ENCODE results near the gene PLEKHB1.

The PLEKHB1 gene

GRCh38 chr11:73648121-73648520 lies 1.7 kb downstream of the PLEKHB1 start:
- Histone ChIP-seq H4K8ac (ENCODE audit: low read depth, low read length) (no peak overlapping the region), H3K36me3 (ENCODE audit: control insufficient read depth in 1 of 2, insufficient read depth in 2 of 2, low read length in 2 of 2) (no peaks in the 10 kb centered on the region), H3K9me3 (ENCODE audit: insufficient read depth, low read depth, low read length) (no peaks in the 10 kb centered on the region), H3K14ac (ENCODE audit: low read length) (no peak overlapping the region), H3K27ac (ENCODE audit: low read depth, low read length) (no peak overlapping the region), H2BK120ac (ENCODE audit: insufficient read depth, low read length, poor library complexity) (no peak overlapping the region), H3K79me2 (ENCODE audit: control insufficient read depth, insufficient read depth, low read length, poor library complexity) (no peaks in the 10 kb centered on the region), H4K91ac (ENCODE audit: low read depth, low read length) (no peak overlapping the region), H2BK5ac (ENCODE audit: low read depth, low read length, poor library complexity) (no peak overlapping the region), H3K27me3 (ENCODE audit: insufficient read depth, low read length) (peaks cover 12% of the 10 kb centered on the region), H3K18ac (ENCODE audit: low read length) (no peak overlapping the region), H3K9ac (ENCODE audit: low read length) (no peak overlapping the region), H2AK5ac (ENCODE audit: low read length) (no peak overlapping the region), H3K4ac (ENCODE audit: low read depth, low read length) (no peak overlapping the region), H3K23ac (ENCODE audit: low read length) (no peak overlapping the region), H4K12ac (ENCODE audit: low read depth, low read length) (no peak overlapping the region), H2AFZ (ENCODE audit: insufficient read depth, low read length, poor library complexity) (no peak overlapping the region), H3K4me1 (ENCODE audit: control insufficient read depth in 1 of 2, insufficient read depth in 2 of 2, low read length in 2 of 2) (peaks cover 8 to 12% of the 10 kb centered on the region in 2 experiments), H3K4me3 (ENCODE audit: low read depth, low read length) (no peak overlapping the region), H2BK12ac (ENCODE audit: low read length) (no peak overlapping the region), H3K4me2 (ENCODE audit: low read length) (no peak overlapping the region), H3K79me1 (ENCODE audit: low read length) (no peaks in the 10 kb centered on the region)
- no peak for DNase-seq
- WGBS (ENCODE audit: extremely low coverage, insufficient coverage, insufficient read length), result no CpG with 5 or more reads among the region's 9 CpGs

- H3K4me3 ChIP-seq (ENCODE audit: low read depth, low read length), result no peak overlapping the region
- H2BK120ac ChIP-seq (ENCODE audit: insufficient read depth, low read length, poor library complexity), result no peak overlapping the region
- no peak overlapping the region for H2BK12ac ChIP-seq (ENCODE audit: low read length)
- H2AK5ac ChIP-seq (ENCODE audit: low read length), result no peak overlapping the region
- H3K14ac ChIP-seq (ENCODE audit: low read length), result no peak overlapping the region
- peaks cover 12% of the 10 kb centered on the region for H3K27me3 ChIP-seq (ENCODE audit: insufficient read depth, low read length)
- no peak overlapping the region for H4K91ac ChIP-seq (ENCODE audit: low read depth, low read length)
- no peaks in the 10 kb centered on the region for H3K79me1 ChIP-seq (ENCODE audit: low read length)
- DNase-seq, result no peak
- H3K4me1 ChIP-seq (ENCODE audit: control insufficient read depth in 1 of 2, insufficient read depth in 2 of 2, low read length in 2 of 2), result peaks cover 8 to 12% of the 10 kb centered on the region in 2 experiments
- no peak overlapping the region for H3K23ac ChIP-seq (ENCODE audit: low read length)
- H3K27ac ChIP-seq (ENCODE audit: low read depth, low read length), result no peak overlapping the region
- H3K9ac ChIP-seq (ENCODE audit: low read length), result no peak overlapping the region
- no peak overlapping the region for H2AFZ ChIP-seq (ENCODE audit: insufficient read depth, low read length, poor library complexity)
- H4K8ac ChIP-seq (ENCODE audit: low read depth, low read length), result no peak overlapping the region
- no peak overlapping the region for H2BK5ac ChIP-seq (ENCODE audit: low read depth, low read length, poor library complexity)
- no peak overlapping the region for H3K4me2 ChIP-seq (ENCODE audit: low read length)
- H4K12ac ChIP-seq (ENCODE audit: low read depth, low read length), result no peak overlapping the region
- H3K4ac ChIP-seq (ENCODE audit: low read depth, low read length), result no peak overlapping the region
- no peak overlapping the region for H3K18ac ChIP-seq (ENCODE audit: low read length)
- no peaks in the 10 kb centered on the region for H3K36me3 ChIP-seq (ENCODE audit: control insufficient read depth in 1 of 2, insufficient read depth in 2 of 2, low read length in 2 of 2)
- no peaks in the 10 kb centered on the region for H3K79me2 ChIP-seq (ENCODE audit: control insufficient read depth, insufficient read depth, low read length, poor library complexity)
- no peaks in the 10 kb centered on the region for H3K9me3 ChIP-seq (ENCODE audit: insufficient read depth, low read depth, low read length)
- no CpG with 5 or more reads among the region's 8 CpGs for WGBS (ENCODE audit: extremely low coverage, insufficient coverage, insufficient read length)
Measured at GRCh38 chr11:73648571-73649046, 2.2 kb downstream of the PLEKHB1 start.

- H4K12ac ChIP-seq (ENCODE audit: low read depth, low read length), result no peak overlapping the region
- H3K14ac ChIP-seq (ENCODE audit: low read length), result no peak overlapping the region
- H3K18ac ChIP-seq (ENCODE audit: low read length), result no peak overlapping the region
- H3K79me2 ChIP-seq (ENCODE audit: control insufficient read depth, insufficient read depth, low read length, poor library complexity), result no peaks in the 10 kb centered on the region
- no peak overlapping the region for H3K4me3 ChIP-seq (ENCODE audit: low read depth, low read length)
- H3K23ac ChIP-seq (ENCODE audit: low read length), result no peak overlapping the region
- H3K4me1 ChIP-seq (ENCODE audit: control insufficient read depth in 1 of 2, insufficient read depth in 2 of 2, low read length in 2 of 2), result peaks cover 8 to 12% of the 10 kb centered on the region in 2 experiments
- no peak for DNase-seq
- peaks cover 12% of the 10 kb centered on the region for H3K27me3 ChIP-seq (ENCODE audit: insufficient read depth, low read length)
- H2AK5ac ChIP-seq (ENCODE audit: low read length), result no peak overlapping the region
- H3K4me2 ChIP-seq (ENCODE audit: low read length), result no peak overlapping the region
- no peak overlapping the region for H2BK5ac ChIP-seq (ENCODE audit: low read depth, low read length, poor library complexity)
- no peak overlapping the region for H2BK12ac ChIP-seq (ENCODE audit: low read length)
- WGBS (ENCODE audit: extremely low coverage, insufficient coverage, insufficient read length), result no CpG with 5 or more reads among the region's 9 CpGs
- H2BK120ac ChIP-seq (ENCODE audit: insufficient read depth, low read length, poor library complexity), result no peak overlapping the region
- H3K36me3 ChIP-seq (ENCODE audit: control insufficient read depth in 1 of 2, insufficient read depth in 2 of 2, low read length in 2 of 2), result no peaks in the 10 kb centered on the region
- no peak overlapping the region for H2AFZ ChIP-seq (ENCODE audit: insufficient read depth, low read length, poor library complexity)
- no peak overlapping the region for H4K91ac ChIP-seq (ENCODE audit: low read depth, low read length)
- H4K8ac ChIP-seq (ENCODE audit: low read depth, low read length), result no peak overlapping the region
- H3K27ac ChIP-seq (ENCODE audit: low read depth, low read length), result no peak overlapping the region
- no peaks in the 10 kb centered on the region for H3K9me3 ChIP-seq (ENCODE audit: insufficient read depth, low read depth, low read length)
- no peak overlapping the region for H3K4ac ChIP-seq (ENCODE audit: low read depth, low read length)
- H3K9ac ChIP-seq (ENCODE audit: low read length), result no peak overlapping the region
- H3K79me1 ChIP-seq (ENCODE audit: low read length), result no peaks in the 10 kb centered on the region
Measured at GRCh38 chr11:73649206-73649605, 2.8 kb downstream of the PLEKHB1 start.

- Histone ChIP-seq H3K9ac (ENCODE audit: low read length) (no peak overlapping the region), H3K27ac (ENCODE audit: low read depth, low read length) (no peak overlapping the region), H2BK120ac (ENCODE audit: insufficient read depth, low read length, poor library complexity) (no peak overlapping the region), H4K8ac (ENCODE audit: low read depth, low read length) (no peak overlapping the region), H3K79me1 (ENCODE audit: low read length) (no peaks in the 10 kb centered on the region), H3K23ac (ENCODE audit: low read length) (no peak overlapping the region), H2AFZ (ENCODE audit: insufficient read depth, low read length, poor library complexity) (no peak overlapping the region), H3K14ac (ENCODE audit: low read length) (no peak overlapping the region), H3K4me3 (ENCODE audit: low read depth, low read length) (no peak overlapping the region), H2AK5ac (ENCODE audit: low read length) (no peak overlapping the region), H3K4me1 (ENCODE audit: control insufficient read depth in 1 of 2, insufficient read depth in 2 of 2, low read length in 2 of 2) (peaks cover 8 to 12% of the 10 kb centered on the region in 2 experiments), H3K18ac (ENCODE audit: low read length) (no peak overlapping the region), H2BK12ac (ENCODE audit: low read length) (no peak overlapping the region), H3K27me3 (ENCODE audit: insufficient read depth, low read length) (peaks cover 12% of the 10 kb centered on the region), H4K91ac (ENCODE audit: low read depth, low read length) (no peak overlapping the region), H2BK5ac (ENCODE audit: low read depth, low read length, poor library complexity) (no peak overlapping the region), H3K79me2 (ENCODE audit: control insufficient read depth, insufficient read depth, low read length, poor library complexity) (no peaks in the 10 kb centered on the region), H3K4ac (ENCODE audit: low read depth, low read length) (no peak overlapping the region), H3K9me3 (ENCODE audit: insufficient read depth, low read depth, low read length) (no peaks in the 10 kb centered on the region), H4K12ac (ENCODE audit: low read depth, low read length) (no peak overlapping the region), H3K36me3 (ENCODE audit: control insufficient read depth in 1 of 2, insufficient read depth in 2 of 2, low read length in 2 of 2) (no peaks in the 10 kb centered on the region), H3K4me2 (ENCODE audit: low read length) (no peak overlapping the region)
- DNase-seq, result no peak
- no CpG with 5 or more reads among the region's 14 CpGs for WGBS (ENCODE audit: extremely low coverage, insufficient coverage, insufficient read length)
Measured at GRCh38 chr11:73650400-73650799, 4.0 kb downstream of the PLEKHB1 start.
